ENCODE measurements around the gene ZNF442.
"Not testable (repeated sequence)": the region's sequence is repeated elsewhere in the genome, so short reads cannot be mapped to it uniquely, and the experiment has no call there.

The ZNF442 gene

DNA sequence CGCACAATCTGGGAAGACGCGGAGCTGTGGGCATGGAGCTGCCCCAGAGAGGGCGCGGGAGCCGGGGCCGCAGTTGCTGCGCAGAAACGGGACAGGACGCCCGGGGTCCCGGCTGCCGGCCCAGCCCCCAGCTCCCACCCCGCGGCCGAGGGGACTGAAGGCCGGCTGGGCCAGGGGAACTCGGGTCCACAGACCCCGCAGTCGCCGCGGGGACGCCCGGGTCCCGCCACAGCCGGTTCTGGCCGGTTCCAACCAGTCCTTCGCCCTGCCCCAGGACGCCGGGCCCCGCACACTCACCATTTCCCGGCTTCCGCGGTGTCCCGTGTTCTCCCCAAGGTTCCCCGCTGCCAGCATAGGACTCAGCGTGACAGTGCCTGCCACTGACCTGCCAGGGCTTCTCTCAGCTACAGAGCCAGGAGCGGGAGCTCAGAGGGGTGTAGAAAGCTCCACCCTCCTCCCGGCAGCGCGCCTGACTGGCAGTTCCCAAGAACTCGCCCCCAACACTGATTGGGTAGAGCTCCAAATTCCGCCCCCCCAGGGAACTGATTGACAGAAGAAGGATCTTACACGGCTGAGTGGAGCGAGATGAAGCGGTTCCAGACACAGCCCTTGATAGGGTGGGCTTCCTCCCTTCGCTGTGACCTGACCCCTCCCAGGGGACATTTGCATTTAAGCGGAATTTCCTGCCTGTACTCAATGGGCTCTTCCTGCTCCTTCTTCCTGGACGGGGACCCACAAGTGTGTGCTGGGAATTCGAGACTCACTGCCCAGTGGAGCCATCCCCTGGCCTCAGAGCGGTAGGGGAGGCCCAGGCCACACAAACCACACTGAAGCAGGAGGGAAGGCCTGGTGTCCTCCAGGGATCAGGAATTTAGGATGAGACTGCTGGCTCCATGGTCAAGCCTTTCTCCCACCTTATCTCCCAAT lies at the start of gene ZNF442:
ZNF442 (minus strand) TSS at position 448 of the 927 bp plus-strand sequence. CDS start 2,052 bp downstream, outside the sequence.
- DNase-seq (ENCODE audit: low read depth): peak; percentile 97

DNA sequence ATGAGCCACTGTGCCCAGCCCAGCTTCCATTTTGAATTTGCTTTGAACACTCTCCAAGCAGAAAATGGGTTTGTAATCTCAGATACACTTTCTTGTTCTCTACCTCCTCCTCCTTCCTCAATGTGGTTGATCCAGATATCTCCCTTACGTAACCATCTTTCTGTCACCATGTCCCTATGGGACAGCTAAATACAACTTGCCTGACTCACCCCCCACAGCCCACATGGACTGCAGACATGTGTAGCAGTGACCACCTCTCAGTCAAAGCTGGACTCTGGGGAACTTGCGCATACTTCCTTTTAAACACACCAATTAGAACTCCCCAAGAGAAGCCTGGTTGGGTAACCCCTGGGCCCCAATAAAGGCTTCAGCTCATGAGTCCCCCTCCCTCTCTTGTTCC lies 46.4 kb upstream of the ZNF442 start:
- DNase-seq (ENCODE audit: low read depth): no peak

DNA sequence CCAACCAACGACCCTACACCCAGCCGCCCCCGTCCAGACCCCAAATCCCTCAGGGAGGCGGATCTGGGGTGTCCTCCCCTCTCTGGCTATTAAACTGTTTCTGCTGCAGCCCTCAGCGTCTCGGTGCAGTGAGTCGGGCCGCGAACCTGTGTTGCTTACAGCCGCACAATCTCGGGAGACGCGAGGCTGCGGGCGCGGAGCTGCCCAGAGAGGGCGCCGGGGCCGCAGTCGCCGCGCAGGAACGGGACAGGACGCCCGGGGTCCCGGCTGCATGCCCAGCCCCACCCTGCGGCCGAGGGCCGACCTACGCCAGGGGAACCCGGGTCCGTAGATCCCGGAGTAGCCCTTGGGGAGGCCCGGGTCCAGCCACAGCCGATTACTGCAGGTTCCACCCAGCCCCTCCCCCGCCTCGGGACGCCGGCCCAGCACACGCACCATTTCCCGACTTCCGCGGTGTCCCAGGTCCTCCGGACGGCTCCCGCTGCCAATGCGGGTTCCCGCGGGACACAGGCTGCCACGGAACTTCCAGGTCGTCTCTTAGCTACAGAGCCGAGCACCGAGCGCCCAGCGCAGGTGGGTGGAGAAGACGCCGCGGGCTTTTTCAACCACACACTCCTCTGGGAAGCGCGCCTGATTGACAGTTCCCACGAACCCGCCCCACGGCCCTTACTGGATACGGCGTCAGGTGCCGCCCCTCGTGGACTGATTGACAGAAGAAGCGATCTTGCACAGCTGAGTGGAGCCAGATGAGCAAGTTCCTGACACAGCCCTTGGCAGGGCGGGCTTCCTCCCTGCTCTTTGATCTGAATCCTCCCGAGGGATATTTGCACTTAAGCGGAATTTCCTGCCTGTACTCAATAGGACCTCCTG lies 35.4 kb upstream of the ZNF442 start, which contains the start of gene ZNF799:
ZNF799 (minus strand) TSS at position 639 of the 870 bp plus-strand sequence; CDS start at position 438, 201 bp downstream.
- DNase-seq (ENCODE audit: low read depth): peak; percentile 96

DNA sequence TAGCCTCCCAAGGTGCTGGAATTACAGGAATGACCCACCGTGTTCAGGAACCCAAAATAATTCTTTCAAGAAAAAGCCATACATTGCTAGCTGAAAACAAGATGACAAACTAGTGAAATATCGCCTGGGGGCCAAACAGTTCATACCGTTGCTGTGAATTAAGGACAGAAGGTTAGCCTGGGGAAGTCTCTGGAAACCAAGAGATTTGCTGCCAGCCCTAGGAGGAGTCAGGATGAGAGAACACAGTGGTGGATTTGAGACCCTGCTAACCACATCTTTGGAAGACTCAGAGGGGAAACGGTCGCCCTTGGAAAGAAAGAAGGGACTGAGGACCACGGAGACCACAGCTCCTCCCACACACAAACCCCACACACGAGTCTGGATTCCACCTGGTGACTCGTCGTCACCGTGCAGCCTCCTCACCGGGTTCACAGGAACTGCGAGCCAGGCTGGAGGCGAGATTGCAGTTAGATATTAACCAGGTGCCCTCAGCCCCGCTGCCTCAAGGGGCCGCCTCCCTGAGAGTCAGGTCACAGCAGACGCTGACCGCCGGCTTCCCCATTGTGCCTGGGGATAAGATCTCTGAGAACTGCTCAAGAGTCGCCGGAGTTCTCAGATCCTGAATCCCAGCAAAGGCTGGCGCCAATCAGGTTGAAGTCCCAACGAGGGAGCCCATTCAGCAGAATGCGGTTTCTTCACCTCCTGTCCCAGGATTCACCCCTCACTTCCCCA lies 34.6 kb upstream of the ZNF442 start:
- DNase-seq (ENCODE audit: low read depth): peak; percentile 50

DNA sequence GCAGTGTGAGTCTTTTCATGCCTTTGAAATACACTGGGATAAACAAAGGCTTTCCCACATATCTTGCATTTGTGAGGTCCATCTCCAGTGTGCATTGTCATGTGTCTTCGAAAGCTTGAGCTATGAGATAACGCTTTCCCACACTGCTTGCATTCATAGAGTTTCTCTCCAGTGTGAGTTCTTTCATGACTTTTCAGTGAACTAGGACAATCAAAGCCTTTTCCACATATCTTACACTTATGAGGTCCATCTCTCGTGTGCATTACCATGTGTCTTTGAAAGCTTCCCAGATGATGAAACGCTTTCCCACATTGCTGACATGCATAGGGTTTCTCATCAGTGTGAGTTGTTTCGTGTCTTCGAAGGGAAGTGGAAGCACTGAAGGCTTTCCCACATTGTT lies 25.7 kb upstream of the ZNF442 start:
- not testable (repeated sequence) for DNase-seq (ENCODE audit: low read depth)

DNA sequence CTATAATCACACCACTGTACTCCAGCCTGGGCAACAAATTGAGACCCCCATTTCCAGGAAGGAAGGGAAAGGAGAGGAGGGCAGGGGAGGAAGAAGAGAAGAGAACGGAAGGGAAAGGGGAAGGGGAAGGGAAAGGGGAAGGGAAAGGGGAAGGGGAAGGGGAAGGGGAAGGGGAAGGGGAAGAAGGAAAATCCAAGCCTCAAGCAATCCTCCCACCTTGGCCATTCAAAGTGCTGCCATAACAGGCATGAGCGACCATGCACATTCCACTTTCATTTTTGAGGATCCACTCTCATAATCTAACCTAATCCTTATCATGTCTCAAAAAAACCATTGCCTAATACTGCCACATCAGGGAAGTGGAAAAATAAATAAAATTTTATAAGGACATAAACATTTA lies 20.9 kb upstream of the ZNF442 start:
- DNase-seq (ENCODE audit: low read depth): not testable (repeated sequence)

DNA sequence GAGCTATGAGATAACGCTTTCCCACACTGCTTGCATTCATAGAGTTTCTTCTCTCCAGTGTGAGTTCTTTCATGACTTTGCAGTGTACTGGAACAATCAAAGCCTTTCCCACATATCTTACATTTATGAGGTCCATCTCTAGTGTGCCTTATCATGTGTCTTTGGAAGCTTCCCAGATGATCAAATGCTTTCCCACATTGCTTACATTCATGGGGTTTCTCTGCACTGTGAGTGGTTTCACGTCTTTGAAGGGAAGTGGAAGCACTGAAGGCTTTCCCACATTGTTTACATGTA lies 14.9 kb upstream of the ZNF442 start:
- DNase-seq (ENCODE audit: low read depth): no peak

DNA sequence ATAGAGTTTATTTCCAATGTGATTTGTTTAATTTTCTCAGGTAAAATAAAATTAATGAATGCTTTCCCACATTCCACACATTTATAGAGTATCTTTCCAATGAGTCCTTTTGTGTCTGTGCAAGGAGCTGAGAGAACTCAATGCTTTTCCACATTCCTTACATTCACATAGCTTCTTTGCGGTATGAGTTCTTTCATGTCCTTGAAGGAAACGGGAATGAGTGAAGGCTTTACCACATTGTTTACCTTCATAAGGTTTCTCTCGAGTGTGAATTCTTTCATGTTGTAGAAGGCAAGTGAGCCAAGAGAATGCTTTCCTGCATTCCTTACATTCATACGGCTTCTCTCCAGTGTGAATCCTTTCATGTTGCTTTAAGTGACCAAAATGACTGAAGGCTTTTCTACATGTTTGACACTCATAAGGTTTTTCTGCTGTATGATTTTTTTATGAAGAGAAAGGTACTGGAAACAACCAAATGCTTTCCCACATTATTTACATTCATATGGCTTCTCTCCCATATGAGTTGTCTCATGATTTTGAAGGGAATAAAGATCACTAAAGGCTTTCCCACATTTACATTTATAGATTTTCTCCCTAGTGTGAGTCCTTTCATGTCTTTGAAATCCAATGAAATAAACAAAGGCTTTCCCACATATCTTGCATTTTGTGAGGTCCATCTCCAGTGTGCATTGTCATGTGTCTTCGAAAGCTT lies 14.4 kb upstream of the ZNF442 start:
- DNase-seq (ENCODE audit: low read depth): no peak

DNA sequence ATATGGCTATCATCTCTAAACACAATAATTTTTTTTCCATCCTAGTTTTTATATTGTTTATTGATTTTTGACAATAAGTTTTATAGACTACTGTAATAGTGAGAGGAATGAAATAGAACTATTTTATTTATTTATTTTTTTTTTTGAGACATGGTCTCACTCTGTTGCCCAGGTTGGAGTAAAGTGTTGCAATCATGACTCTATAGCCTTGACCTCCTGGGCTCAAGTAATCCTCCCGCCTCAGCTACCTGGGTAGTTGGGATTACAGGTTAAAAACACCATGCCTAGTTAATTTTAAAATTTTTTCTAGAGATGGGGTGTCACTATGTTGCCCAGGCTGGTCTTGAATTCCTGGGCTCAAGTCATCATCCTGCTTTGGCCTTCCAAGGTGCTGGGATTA lies 8.5 kb upstream of the ZNF442 start:
- DNase-seq (ENCODE audit: low read depth): no peak

DNA sequence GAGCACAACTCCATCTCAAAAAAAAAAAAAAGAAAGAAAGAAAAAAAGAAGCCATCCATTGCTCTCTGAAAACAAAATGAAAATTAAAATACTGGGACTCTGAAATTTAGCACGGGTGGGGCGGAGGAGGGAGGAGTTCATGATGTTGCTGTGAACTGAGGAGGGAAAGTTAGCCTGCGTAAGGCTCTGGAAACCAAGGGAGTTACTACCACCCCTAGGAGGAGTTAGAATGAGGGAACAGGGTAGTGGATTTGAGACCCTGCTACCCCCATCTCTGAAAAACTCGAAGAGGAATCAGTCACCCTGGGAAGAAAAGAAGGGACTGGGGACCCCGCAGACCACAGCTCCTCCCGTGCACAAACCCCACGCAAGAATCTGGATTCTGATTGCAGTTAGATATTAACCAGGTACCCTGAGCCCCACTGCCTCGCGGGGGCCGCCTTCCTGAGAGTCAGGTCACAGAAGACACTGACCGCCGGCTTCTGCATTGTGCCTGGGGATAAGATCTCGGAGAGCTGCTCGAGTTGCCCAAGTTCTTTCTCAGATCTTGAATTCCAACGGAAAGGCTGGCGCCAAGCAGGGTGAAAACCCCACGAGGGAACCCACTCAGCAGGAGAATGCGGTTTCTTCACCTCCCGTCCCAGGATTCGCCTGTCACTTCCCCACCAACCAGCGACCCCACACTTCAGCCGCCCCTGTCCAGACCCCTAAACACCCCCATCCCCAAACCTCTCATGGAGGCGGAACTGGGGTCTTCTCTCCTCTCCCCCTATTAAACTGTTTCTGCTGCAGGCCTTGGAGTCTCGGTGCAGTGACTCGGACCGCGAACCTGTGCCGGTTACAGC lies 870 bp downstream of the ZNF442 start:
- peak; percentile 34 for DNase-seq (ENCODE audit: low read depth)

DNA sequence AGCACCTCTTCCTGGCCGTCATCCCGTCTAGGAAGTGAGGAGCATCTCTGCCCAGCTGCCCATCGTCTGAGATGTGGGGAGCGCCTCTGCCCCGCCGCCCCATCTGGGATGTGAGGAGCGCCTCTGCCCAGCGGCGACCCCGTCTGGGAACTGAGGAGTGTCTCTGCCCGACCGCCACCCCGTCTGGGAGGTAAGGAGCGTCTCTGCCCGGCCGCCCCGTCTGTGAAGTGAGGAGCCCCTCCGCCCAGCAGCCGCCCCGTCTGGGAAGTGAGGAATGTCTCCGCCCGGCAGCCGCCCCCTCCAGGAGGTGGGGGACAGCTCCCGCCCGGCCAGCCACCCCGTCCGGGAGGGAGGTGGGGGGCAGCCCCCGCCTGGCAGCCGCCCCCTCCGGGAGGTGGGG lies 3.2 kb downstream of the ZNF442 start:
- DNase-seq (ENCODE audit: low read depth): not testable (repeated sequence)

DNA sequence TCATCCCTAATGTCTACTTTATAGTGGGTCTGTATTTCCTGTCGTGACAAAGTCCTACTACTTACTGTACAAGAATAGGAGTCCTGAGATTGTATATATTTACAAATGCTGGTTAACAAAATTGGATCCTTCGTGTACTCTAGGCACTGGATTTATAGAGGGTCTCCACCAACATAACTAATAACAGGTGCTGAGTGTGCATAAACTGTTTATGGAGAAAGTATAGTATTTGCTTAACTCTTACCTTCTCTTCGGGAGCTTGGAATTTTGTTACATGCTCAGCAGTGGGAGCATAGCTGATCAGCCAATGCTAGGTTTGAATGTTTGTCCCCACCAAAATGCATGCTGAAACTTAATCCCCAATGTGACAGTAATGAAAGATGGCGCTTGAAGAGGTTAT lies 12.1 kb downstream of the ZNF442 start:
- no peak for DNase-seq (ENCODE audit: low read depth)

DNA sequence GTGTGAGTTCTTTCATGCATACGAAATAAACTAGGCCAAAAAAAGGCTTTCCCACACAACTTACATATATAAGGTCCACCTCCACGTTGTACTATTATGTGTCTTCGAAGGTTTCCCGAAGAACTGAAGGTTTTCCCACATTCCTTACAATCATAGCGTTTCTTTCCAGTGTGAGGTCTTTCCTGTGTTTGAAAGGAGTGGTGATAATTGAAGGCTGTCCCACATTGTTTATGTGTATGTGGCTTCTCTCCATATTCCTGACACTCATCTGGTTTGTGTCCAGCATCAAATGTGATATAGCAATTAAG lies 14.6 kb downstream of the ZNF442 start:
- no peak for DNase-seq (ENCODE audit: low read depth)

DNA sequence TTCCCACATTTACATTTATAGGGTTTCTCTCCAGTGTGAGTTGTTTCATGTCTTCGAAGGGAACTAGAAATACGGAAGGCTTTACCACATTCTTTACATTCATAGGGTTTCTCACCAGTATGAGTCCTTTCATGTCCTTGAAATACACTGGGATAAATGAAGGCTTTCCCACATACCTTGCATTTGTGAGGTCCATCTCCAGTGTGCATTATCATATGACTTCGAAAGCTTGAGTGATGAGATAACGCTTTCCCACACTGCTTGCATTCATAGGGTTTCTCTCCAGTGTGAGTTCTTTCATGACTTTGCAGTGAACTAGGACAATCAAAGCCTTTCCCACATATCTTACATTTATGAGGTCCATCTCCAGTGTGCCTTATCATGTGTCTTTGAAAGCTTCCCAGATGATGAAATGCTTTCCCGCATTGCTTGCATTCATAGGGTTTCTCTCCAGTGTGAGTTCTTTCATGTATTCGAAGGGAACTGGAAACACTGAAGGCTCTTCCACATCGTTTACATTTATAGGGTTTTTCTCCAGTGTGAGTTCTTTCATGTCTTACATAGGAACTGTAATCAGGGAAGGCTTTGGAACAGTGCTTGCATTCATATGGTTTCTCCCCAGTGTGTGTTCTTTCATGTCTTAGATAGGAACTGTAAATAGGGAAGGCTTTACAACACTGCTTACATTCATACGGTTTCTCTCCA lies 15.1 kb downstream of the ZNF442 start:
- no peak for DNase-seq (ENCODE audit: low read depth)

DNA sequence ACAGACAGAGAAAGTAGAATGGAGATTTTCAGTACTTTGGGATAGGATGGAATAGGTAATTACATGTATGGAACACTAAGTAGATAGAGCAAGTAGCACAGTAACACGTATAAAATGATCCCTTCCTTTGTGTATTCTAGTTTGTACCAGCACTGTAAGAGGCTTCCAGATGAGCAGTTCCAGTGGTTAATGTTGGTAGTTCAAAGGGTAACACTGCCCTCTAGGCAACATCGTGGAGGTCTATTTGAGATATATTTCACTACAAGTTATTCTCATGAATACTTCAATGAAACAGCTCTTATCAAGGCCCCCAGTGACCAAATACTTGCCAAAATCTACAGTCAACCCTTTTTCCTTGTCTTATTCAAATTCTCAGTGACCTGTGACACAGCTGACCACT lies 18.6 kb downstream of the ZNF442 start:
- DNase-seq (ENCODE audit: low read depth): no peak

DNA sequence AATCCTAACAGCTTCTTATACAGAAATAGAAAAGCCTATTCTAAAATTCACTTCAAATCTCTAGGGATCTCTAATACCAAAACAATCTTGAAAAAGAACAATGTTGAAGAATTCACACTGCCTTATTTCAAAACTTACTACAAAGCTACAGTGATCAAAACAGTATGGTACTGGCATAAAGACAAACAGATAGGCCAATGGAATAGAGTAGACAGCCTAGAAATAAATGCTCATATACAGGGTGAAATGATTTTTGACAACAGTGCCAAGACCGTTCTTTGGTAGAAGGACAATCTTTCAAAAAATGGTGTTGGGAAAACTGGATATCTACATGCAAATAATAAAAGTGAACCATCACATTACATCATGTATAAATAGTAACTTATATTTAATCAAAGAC lies 20.3 kb downstream of the ZNF442 start:
- DNase-seq (ENCODE audit: low read depth): no peak

DNA sequence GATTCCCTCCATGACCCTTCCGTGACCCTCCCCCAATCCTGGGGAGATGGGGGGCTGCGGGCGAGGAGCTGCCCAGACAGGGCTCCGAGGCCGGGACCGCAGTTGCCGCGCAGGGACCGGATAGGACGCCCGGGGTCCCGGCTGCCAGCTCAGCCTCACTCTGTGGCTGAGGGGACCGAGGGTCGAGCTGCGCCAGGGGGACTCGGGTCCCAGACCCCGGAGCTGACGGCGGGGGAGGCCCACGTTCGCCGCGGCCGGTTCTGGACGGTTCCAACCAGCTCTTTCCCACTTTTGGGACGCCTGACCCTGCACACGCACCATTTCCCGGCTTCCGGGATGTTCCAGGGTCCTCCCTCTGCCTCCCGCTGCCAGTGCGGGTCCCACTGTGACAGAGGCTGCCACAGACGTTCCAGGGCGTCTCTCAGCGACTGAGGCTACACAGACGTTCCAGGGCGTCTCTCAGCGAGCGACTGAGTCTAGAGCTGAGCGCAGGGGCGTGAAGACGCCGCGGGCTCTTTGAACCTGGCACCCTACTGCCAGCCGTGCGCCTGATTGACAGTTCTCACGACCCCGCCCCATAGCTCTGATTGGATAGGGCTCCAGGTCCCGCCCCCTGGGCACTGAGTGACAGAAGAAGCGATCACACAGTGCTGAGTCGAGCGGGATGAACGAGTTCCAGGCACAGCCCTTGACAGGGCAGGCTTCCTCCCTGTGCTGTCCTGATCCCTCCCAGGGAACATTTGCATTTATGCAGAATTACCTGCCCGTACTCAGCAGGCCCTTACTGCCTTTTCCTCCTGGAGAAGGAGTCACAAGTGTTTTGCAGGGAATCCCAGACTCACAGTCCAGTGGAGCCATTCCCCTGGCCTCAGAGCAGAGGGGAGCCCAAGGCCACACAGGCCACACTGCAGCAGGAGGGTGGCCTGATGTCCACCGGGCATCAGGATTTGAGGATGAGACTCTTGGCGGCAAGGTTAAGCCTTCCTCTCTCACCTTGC lies 32.0 kb downstream of the ZNF442 start, which contains the start of gene ZNF563:
ZNF563 (minus strand) TSS at position 472 of the 998 bp plus-strand sequence; CDS start at position 321, 151 bp downstream.
- peak; percentile 95 for DNase-seq (ENCODE audit: low read depth)

DNA sequence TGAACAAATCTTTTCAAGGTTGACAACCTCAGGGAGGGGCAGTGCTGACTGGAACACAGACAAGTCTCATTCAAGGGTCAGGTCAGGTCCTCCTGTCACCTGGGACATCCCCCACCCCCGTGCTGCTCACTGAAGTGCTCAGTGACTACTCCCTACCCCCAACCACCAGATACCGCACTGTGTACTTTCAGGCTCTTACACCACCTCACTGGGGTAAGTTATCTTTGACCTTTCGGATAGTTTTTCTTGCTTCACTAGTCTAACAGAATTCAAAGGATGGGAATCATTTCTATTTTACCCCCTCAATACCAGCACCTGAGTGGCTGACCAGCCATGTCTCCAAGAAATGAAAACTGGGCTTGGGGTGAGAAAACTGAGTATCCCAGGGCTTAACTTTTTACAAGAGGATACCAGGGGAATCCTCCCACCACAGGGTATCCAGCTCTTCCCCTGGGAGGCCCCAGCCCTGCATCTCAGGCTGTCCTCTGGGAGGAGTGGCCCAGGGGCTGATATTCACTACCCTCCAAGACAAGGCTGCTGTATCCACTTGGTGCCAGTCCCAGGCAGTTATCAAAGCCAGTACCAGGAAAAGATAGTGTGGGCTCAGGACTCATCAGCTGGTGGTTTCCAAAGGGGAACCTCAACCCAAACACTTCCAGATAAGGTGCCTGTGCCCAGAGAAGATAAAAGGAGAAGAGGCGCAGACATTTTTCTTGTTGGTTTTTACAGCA lies 34.1 kb downstream of the ZNF442 start:
- no peak for DNase-seq (ENCODE audit: low read depth)
